AG04449 (cell line): ENCODE data around the gene KRT72.

Experiments
- CTCF ChIA-PET: fragments of 350-600 bp; formaldehyde crosslinking; extraction: SDS; loops from one replicate; lab custom pipeline; 2021; ENCODE audit warnings: antibody characterized with exemption; lab: Yijun Ruan, JAX
- POLR2A ChIA-PET: fragments of 400-600, 350-600 bp; formaldehyde crosslinking; extraction: SDS; loops from one replicate; lab custom pipeline; 2020; ENCODE audit warnings: antibody characterized with exemption, inconsistent platforms; lab: Yijun Ruan, JAX
- DNase-seq: peaks from one replicate; pipeline ENCODE4 v3.0.0-alpha.2; 2010; ENCODE audit warnings: low read depth, low spot score
- H3K4me3 ChIP-seq: 2 replicates; pipeline ENCODE4 v1.5.1; 2011; ENCODE audit warnings: low read depth, mild to moderate bottlenecking, control low read depth, low read length
- TF ChIP-seq, protein P1 (sequence below): IDR thresholded peaks from one replicate; pipeline ENCODE4 v1.5.1; 2011; ENCODE audit warnings: mild to moderate bottlenecking, moderate library complexity, low read length, control low read depth, inconsistent platforms; ENCODE audit not compliant: insufficient read depth; ENCODE audit errors: missing control alignments

Gene KRT72

DNA sequence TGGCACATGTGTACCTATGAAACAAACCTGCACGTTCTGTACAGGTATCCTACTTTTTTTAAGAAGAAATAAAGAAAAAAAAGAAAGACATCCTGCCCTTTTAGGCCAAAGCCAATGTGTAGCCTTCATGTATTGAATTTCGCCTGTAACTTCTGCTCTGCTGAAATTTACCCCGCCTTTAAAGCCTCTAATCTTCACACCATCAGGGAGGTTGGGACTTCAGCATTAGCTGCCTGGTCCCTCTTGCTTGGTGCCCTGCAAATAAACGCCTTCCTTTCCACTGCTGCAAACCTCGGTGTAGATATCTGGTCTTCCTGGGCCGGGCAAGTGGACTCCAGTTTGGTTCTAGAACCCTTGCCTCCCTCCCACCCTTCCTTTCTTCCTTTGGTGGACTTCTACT is 45.7 kb downstream of the KRT72 start:
- CTCF ChIA-PET, result interaction anchor here (1.3 to 2.0 kb wide), 2 partner anchors 11 to 330 kb away, joined by 3 to 5 read pairs; no protein-coding TSS in a partner anchor
- H3K4me3 ChIP-seq, result no peak overlapping the region
- POLR2A ChIA-PET, result no interaction called here
- DNase-seq, result no peak
- TF ChIP-seq, protein P1, sequence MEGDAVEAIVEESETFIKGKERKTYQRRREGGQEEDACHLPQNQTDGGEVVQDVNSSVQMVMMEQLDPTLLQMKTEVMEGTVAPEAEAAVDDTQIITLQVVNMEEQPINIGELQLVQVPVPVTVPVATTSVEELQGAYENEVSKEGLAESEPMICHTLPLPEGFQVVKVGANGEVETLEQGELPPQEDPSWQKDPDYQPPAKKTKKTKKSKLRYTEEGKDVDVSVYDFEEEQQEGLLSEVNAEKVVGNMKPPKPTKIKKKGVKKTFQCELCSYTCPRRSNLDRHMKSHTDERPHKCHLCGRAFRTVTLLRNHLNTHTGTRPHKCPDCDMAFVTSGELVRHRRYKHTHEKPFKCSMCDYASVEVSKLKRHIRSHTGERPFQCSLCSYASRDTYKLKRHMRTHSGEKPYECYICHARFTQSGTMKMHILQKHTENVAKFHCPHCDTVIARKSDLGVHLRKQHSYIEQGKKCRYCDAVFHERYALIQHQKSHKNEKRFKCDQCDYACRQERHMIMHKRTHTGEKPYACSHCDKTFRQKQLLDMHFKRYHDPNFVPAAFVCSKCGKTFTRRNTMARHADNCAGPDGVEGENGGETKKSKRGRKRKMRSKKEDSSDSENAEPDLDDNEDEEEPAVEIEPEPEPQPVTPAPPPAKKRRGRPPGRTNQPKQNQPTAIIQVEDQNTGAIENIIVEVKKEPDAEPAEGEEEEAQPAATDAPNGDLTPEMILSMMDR, result no peak

DNA sequence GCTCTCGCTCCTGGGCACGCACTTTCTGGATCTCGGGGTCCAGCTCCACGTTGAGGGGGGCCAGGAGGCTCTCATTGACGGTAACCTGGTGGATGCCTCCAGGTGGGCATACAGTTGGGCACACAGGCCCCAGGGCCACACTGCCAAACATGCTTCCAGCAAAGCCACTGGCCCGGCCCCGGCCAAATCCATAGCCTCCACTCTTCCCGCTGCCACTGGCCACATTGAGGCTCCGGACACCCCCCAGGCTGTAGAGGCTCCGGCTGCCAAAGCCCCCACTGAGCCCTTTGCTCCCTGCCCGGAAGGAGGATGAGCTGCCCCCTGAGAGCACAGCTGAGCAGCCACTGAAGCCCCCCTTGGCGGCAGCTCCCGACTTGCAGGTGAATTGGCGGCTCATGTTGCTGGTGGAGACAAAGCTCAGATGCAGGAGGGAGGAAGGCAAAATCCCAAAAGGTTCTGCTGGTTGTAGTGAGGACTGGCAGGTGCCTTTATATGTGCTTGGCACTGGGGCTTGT is 48.5 kb downstream of the KRT72 start, which contains the start of gene KRT71:
KRT71 (minus strand) TSS at position 465 of the 515 bp plus-strand sequence; CDS start at position 397, 68 bp downstream.
- no peak for DNase-seq
- ChIA-PET POLR2A (no interaction called here), CTCF (interaction anchor here (1.3 kb wide), 2 partner anchors 161 to 318 kb away, joined by 3 read pairs; no protein-coding TSS in a partner anchor)
- no peak within 1 kb of the TSS for H3K4me3 ChIP-seq
- TF ChIP-seq, protein P1, result no peak

DNA sequence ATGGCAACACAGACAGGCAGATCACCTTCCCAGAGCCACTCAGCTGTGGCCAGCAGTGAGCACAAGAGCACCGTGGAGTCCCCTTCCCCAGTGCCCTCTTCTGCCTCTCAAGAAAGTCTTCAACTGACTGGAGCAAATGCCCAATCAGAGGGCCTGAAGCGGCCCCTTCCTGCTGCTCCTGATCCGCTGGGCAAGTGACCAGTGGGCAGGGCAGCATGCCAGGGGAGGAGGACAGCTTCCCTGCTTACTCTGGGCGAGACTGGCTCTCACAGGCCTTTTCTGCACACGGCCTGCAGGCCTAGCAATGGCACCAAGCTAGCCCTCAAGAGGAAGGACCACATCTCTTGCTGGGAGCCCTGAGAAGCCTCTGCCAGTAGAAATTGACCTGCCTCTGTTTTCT is 49.2 kb downstream of the KRT72 start:
- no peak for DNase-seq
- POLR2A ChIA-PET, result no interaction called here
- CTCF ChIA-PET, result interaction anchor here (0.9 to 1.3 kb wide), 3 partner anchors 161 to 319 kb away, joined by 3 read pairs; no protein-coding TSS in a partner anchor
- TF ChIP-seq, protein P1, result no peak
- H3K4me3 ChIP-seq, result no peak overlapping the region

DNA sequence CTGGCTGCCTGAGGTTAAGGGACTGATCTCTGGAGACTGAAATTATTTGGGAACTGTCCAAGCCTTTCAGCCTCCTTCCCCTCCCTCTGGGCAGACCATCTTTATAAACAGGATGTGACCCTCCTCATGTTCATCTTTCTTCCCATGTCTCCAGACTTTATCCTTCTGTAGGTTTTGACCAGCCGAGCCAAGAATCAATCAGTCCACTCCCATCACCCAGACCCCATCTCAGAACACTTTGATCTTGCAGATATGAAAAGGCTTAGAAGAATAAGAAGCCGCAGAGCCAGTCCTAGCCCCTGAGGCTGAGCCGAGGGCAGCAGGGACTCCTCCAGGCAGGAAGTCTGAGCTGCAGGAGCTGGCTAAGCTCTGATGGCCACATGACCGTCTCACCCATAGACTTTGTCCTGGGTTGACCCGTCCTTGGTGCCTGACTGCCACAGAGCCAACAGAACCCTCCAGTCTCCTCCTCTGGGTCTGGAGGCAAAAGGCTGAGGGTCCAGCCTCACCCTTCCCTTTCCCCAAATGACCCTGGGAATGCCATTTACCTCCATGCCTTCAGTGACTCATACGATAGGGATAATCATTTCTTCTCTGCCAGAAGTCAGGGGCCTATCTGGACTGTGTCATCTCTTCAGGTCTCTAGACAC is 49.9 kb downstream of the KRT72 start:
- POLR2A ChIA-PET, result no interaction called here
- TF ChIP-seq, protein P1, result no peak
- CTCF ChIA-PET, result interaction anchor here (0.9 kb wide), 1 partner anchor 171 kb away, joined by 3 read pairs; no protein-coding TSS in a partner anchor
- DNase-seq, result no peak
- H3K4me3 ChIP-seq, result no peak overlapping the region

DNA sequence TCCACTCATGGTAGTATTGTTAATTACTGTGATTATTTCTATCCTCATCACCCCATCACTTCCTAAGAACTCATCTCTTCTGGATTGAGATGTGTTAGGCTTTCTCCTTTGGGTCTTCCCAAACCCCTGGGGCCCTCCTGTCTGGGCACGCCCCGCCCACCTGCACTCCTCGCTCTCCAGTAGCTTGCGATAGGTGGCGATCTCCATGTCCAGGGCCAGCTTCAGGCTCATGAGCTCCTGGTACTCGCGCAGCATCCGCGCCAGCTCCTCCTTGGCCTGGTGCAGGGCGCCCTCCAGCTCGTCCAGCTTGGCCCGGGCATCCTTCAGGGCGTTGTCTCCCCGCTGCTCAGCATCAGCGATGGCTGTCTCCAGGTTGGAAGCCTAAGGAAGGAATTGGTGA is 55.1 kb downstream of the KRT72 start:
- TF ChIP-seq, protein P1, result no peak

More for the DNA sequence above, 55.1 kb downstream of the KRT72 start:
- POLR2A ChIA-PET, result no interaction called here
- DNase-seq, result no peak
- H3K4me3 ChIP-seq, result no peak overlapping the region
- CTCF ChIA-PET, result interaction anchor here (1.7 to 2.2 kb wide), 2 partner anchors 20 to 333 kb away, joined by 3 to 6 read pairs; no protein-coding TSS in a partner anchor
